Endometrial microvascular endothelial cells (primary cell): ENCODE results near the gene MZT2B. TPM values are rescaled to one million over a fixed set of nuclear protein-coding genes. Genes with fewer than 3 reads are reported as not detected.
"Not testable (repeated sequence)": the region's sequence is repeated elsewhere in the genome, so short reads cannot be mapped to it uniquely, and the experiment has no call there.

Source experiments
- in situ Hi-C: cut with HindIII; loops from 2 replicates; pipeline ENCODE4 v1.10.0; 2017; ENCODE audit warnings: low sequenced_read_pairs, low pct_unique_long_range_greater_than_20kb; ENCODE audit errors: inconsistent ontology term
- total RNA-seq: library from RNA; depleted of rRNA; stranded (reverse); fragments of >200 nt; gene quantifications from one replicate; pipeline ENCODE4 v1.2.3, GENCODE V29; 2015; ENCODE audit errors: inconsistent ontology term

The MZT2B gene
- total RNA-seq, 1 donor from 2014 or later, result 136 TPM

GRCh38 chr2:130192451-130192850 is 10.4 kb downstream of the MZT2B start:
- in situ Hi-C loops, result not testable (repeated sequence)

- in situ Hi-C loops, result not testable (repeated sequence)
These were observed 11.8 kb downstream of the MZT2B start for GRCh38 chr2:130193824-130194223.

GRCh38 chr2:130195089-130195635 is 13.1 kb downstream of the MZT2B start:
- in situ Hi-C loops, result not testable (repeated sequence)

- in situ Hi-C loops, result not testable (repeated sequence)
These were observed 14.0 kb downstream of the MZT2B start for GRCh38 chr2:130196052-130196451.

- in situ Hi-C loops, result no loop called here
These were observed 16.3 kb downstream of the MZT2B start, which contains the start of gene TUBA3E for GRCh38 chr2:130198343-130198742. TSS of gene TUBA3E (minus strand) at chr2:130198439. CDS start at chr2:130198360, 79 bp downstream.

DNA sequence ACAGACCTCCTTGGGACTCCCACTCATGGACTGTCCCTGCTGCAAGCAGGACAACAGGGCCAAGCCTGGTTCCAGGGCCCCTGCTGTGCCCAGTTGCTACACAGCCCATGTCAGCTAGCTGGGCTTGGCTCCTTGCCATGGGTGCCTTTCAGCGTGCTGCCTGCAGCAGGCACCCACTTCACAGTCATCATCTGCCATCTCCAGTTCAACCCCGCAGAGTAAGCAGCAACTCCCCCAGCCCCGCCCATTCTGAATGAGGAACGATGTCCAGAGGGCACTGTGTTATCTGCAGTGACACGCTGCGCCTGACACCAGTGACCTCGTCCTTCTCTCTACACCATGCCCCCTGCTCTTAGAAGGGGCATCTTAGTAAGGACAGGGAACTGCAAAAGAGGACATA is 20.5 kb downstream of the MZT2B start:
- in situ Hi-C loops, result not testable (repeated sequence)

- in situ Hi-C loops, result not testable (repeated sequence)
These were observed 21.1 kb downstream of the MZT2B start for GRCh38 chr2:130203150-130203549.

- in situ Hi-C loops, result not testable (repeated sequence)
These were observed 25.0 kb downstream of the MZT2B start for GRCh38 chr2:130207051-130207450.

DNA sequence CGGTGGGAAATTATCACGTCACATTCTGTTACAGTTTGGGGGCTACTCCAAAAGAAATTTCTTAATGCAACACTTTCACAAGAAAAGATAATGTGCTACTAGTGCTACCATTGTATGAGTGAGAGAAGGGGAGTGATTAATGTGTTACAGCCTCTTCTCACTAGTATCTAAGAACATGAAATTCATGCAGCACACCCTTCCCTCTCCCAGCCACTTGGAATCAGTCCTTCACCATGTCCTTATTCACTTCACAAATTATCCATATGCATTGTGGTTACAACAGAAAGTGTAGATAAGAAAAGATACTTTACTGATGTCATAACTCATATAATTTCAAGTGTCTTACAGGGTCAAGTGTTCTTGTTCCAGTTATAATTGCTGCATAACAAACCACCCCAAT is 37.1 kb downstream of the MZT2B start:
- in situ Hi-C loops, result not testable (repeated sequence)

DNA sequence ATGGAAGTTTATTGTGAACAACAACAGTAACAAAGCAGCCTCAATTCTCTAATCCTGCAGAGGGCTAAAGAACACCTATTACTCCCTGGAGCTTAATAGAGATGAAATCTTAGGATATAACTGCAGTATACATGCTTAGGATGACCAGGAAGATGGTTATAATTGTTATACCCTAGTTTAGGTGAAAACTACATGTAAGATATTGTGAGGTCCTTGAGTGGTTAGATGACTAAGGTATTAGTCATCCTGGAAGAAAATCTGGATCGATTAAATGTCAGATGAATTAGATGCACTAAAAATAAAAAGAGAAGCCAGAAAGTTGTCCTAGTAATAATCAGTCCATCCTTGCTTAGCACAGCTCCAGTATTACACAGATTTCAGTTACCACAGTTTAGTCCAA is 38.4 kb downstream of the MZT2B start:
- in situ Hi-C loops, result not testable (repeated sequence)

DNA sequence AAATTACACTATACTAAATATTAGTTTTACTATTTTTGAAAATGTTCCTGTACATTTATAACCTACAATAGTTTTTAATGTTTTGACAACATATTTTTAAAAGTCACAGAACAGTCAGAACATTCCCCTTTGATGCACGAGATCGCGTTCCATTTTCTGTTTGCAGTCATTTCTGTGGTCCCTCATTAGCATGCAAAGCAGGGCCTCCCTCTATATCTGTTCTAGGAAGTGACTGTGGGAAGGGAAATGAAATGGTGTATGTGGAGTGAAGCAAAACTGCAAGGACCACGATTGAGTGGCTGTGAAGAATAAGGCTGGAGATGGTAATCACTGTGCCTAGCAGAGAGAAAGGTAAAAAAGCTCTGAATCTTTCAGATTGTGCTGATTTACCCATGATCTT is 40.5 kb downstream of the MZT2B start:
- in situ Hi-C loops, result not testable (repeated sequence)

GRCh38 chr2:130228005-130228404 is 45.9 kb downstream of the MZT2B start:
- in situ Hi-C loops, result not testable (repeated sequence)

GRCh38 chr2:130228467-130229160 is 46.6 kb downstream of the MZT2B start:
- in situ Hi-C loops, result not testable (repeated sequence)

DNA sequence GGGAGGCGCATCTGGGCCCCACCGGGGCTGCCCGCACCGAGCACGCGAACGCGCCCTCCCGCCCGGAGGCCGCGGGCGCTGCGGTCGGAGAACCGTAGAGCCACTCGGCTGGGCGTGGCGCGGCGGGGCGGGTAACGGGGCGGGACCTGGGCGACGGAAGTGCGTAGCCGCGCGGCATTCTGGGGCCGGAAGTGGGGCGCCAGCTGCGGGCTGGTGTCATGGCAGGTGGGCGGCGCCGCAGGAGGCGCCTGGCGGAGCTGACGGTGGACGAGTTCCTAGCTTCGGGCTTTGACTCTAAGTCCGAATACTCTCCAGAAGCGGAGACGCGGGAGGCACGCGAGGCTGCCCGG is 47.1 kb downstream of the MZT2B start:
- in situ Hi-C loops, result not testable (repeated sequence)

- in situ Hi-C loops, result not testable (repeated sequence)
These were observed 48.3 kb downstream of the MZT2B start for GRCh38 chr2:130230376-130230775.

DNA sequence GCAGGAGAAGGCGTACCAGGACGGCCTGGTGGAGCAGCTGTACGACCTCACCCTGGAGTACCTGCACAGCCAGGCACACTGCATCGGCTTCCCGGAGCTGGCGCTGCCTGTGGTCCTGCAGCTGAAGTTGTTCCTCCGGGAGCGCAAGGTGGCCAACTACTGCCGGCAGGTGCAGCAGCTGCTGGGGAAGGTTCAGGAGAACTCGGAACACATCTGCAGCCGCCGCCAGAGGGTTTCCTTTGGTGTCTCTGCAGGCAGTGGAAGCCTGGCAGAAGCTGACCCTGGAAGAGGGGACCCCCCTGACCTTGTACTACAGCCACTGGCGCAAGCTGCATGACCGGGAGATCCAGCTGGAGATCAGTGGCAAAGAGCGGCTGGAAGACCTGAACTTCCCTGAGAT is 48.8 kb downstream of the MZT2B start:
- in situ Hi-C loops, result not testable (repeated sequence)

- in situ Hi-C loops, result no loop called here
These were observed 49.6 kb downstream of the MZT2B start for GRCh38 chr2:130231656-130232055.

- in situ Hi-C loops, result not testable (repeated sequence)
These were observed 51.0 kb downstream of the MZT2B start for GRCh38 chr2:130233066-130233465.

DNA sequence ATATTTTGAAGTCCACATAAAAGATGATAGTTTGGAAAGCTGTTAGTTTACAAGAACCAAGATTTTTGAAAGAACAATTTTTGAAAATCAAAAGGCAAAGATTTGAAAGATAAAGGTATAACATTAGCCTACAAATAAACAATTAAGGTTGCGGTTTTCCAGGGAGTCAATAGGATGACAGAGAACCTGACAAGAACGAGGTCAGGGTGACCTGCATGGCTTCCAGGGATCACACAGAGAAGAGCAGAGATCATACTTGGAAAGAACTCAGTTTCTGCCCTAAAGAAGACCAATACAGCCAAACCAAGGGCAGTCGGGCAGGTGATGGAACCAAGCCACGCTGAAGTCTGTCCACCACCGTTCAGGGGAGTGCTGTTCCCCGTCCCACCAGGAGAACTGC is 57.5 kb downstream of the MZT2B start:
- in situ Hi-C loops, result not testable (repeated sequence)
